ENCODE results near the gene KAZALD1.
"Not testable (repeated sequence)": the region's sequence is repeated elsewhere in the genome, so short reads cannot be mapped to it uniquely, and the experiment has no call there.

Gene KAZALD1

GRCh38 chr10:101031128-101031795 is 30.5 kb upstream of the KAZALD1 start, which contains the start of the genes PDZD7 and SFXN3:
PDZD7 (minus strand) TSS chr10:101031129; CDS start chr10:101030219, 910 bp downstream.
SFXN3 (plus strand) TSS chr10:101031234; CDS start chr10:101034695, 3,461 bp downstream.
- DNase-seq, result peak; percentile 94 to 95

- peak; percentile 82 to 84 for DNase-seq
These were observed 29.8 kb upstream of the KAZALD1 start for GRCh38 chr10:101031796-101032636.

- DNase-seq, result peak; percentile 46 to 59
These were observed 29.1 kb upstream of the KAZALD1 start for GRCh38 chr10:101032637-101033224.

GRCh38 chr10:101033276-101033675 is 28.5 kb upstream of the KAZALD1 start:
- no peak for DNase-seq

GRCh38 chr10:101034404-101034803 is 27.4 kb upstream of the KAZALD1 start:
- not testable (repeated sequence) for DNase-seq

- DNase-seq, result no peak
These were observed 26.5 kb upstream of the KAZALD1 start for GRCh38 chr10:101035314-101035713.

- DNase-seq, result no peak
These were observed 25.7 kb upstream of the KAZALD1 start for GRCh38 chr10:101035916-101036702.

- no peak for DNase-seq
These were observed 25.1 kb upstream of the KAZALD1 start for GRCh38 chr10:101036726-101037125.

GRCh38 chr10:101038484-101038883 is 23.3 kb upstream of the KAZALD1 start:
- DNase-seq, result no peak

GRCh38 chr10:101040061-101040460 is 21.7 kb upstream of the KAZALD1 start:
- DNase-seq, result no peak

- no peak for DNase-seq
These were observed 20.9 kb upstream of the KAZALD1 start for GRCh38 chr10:101040851-101041250.

GRCh38 chr10:101041252-101041761 is 20.5 kb upstream of the KAZALD1 start:
- DNase-seq, result peak; percentile 83 to 86

GRCh38 chr10:101042118-101042517 is 19.7 kb upstream of the KAZALD1 start:
- no peak for DNase-seq

GRCh38 chr10:101042667-101043362 is 19.0 kb upstream of the KAZALD1 start:
- DNase-seq, result peak; percentile 88 to 89

- DNase-seq, result no peak
These were observed 18.5 kb upstream of the KAZALD1 start for GRCh38 chr10:101043363-101043707.

GRCh38 chr10:101044117-101044516 is 17.7 kb upstream of the KAZALD1 start:
- no peak for DNase-seq

- no peak for DNase-seq
These were observed 15.2 kb upstream of the KAZALD1 start for GRCh38 chr10:101046332-101047238.

GRCh38 chr10:101047268-101047667 is 14.5 kb upstream of the KAZALD1 start:
- no peak for DNase-seq

- no peak for DNase-seq
These were observed 13.6 kb upstream of the KAZALD1 start for GRCh38 chr10:101047961-101048892.

Data from CD4-positive, alpha-beta T cell treated with Interleukin-4 for 1 hour (primary cell).